PC-9 (cell line): ENCODE results near the gene SYNPR. TPM values are rescaled to one million over a fixed set of nuclear protein-coding genes. Genes with fewer than 3 reads are reported as not detected.

Source experiments
- BruUV-seq: library from RNA; stranded (reverse); fragments of 400-500 nt; replicated peaks from 2 replicates; lab custom pipeline; 2021; lab: Mats Ljungman, UMichigan
- CTCF ChIA-PET: fragments of 300-600 bp; sonication (Branson Sonifier 250); formaldehyde crosslinking; loops from one replicate; lab custom pipeline; 2022; ENCODE audit warnings: antibody characterized with exemption; lab: Charles Lee
- POLR2A ChIA-PET: fragments of 300-600 bp; sonication (Branson Sonifier 250); formaldehyde crosslinking; loops from one replicate; lab custom pipeline; 2022; ENCODE audit warnings: antibody characterized with exemption; ENCODE audit not compliant: unreplicated experiment; lab: Charles Lee
- DNase-seq, 2 experiments: peaks; one replicate each; pipeline versions ENCODE4 v3.0.0 to v3.0.0-alpha.2; 2015 to 2022; ENCODE audit warnings: mixed read lengths in 1 of 2
- H2AFZ ChIP-seq: fragments of 200-600 bp; sonication (generic); 2 replicates; pipeline ENCODE4 v1.8.1; 2017; ENCODE audit warnings: antibody characterized with exemption
- H3F3A ChIP-seq: fragments of 200-600 bp; sonication (generic); 2 replicates; pipeline ENCODE4 v1.8.1; 2017; ENCODE audit warnings: antibody characterized with exemption, mild to moderate bottlenecking, low read depth; ENCODE audit not compliant: insufficient read depth
- H3K27ac ChIP-seq: fragments of 200-600 bp; sonication (generic); 2 replicates; pipeline ENCODE4 v1.6.1; 2016; ENCODE audit warnings: mixed run types
- H3K27me3 ChIP-seq: fragments of 200-600 bp; sonication (generic); 2 replicates; pipeline ENCODE4 v1.6.1; 2016; ENCODE audit warnings: low read depth, mixed run types; ENCODE audit not compliant: insufficient read depth
- H3K36me3 ChIP-seq: fragments of 200-600 bp; sonication (generic); 2 replicates; pipeline ENCODE4 v1.6.1; 2016; ENCODE audit warnings: low read depth, mixed run types
- H3K4me1 ChIP-seq: fragments of 200-600 bp; sonication (generic); replicated peaks from 2 replicates; pipeline ENCODE4 v1.6.1; 2016; ENCODE audit warnings: mixed run types; ENCODE audit not compliant: insufficient read depth
- H3K4me2 ChIP-seq: fragments of 200-600 bp; sonication (generic); 2 replicates; pipeline ENCODE4 v1.6.1; 2017; ENCODE audit warnings: mixed run types
- H3K4me3 ChIP-seq: fragments of 200-600 bp; sonication (generic); 2 replicates; pipeline ENCODE4 v1.6.1; 2016; ENCODE audit warnings: mixed run types
- H3K79me2 ChIP-seq: fragments of 200-600 bp; sonication (generic); 2 replicates; pipeline ENCODE4 v1.6.1; 2017; ENCODE audit warnings: low read depth, mixed run types
- H3K9me2 ChIP-seq: fragments of 200-600 bp; sonication (generic); 2 replicates; pipeline ENCODE4 v1.8.1; 2017; ENCODE audit warnings: mild to moderate bottlenecking; ENCODE audit not compliant: insufficient read depth
- H3K9me3 ChIP-seq: fragments of 200-600 bp; sonication (generic); 2 replicates; pipeline ENCODE4 v1.8.1; 2016; ENCODE audit warnings: low read depth; ENCODE audit not compliant: insufficient read depth
- H4K20me1 ChIP-seq: fragments of 200-600 bp; sonication (generic); 2 replicates; pipeline ENCODE4 v1.8.1; 2017; ENCODE audit not compliant: insufficient read depth
- CTCF ChIP-seq: fragments of 200-600 bp; sonication (generic); conservative IDR thresholded peaks from 2 replicates; pipeline ENCODE4 v1.6.1; 2017; ENCODE audit warnings: mixed run types, antibody characterized with exemption, mild to moderate bottlenecking, moderate library complexity
- EZH2 ChIP-seq: fragments of 200-600 bp; sonication (generic); IDR thresholded peaks from 2 replicates; pipeline ENCODE4 v1.8.0; 2017; ENCODE audit warnings: antibody characterized with exemption, low read depth
- intact Hi-C: fragments of 100-400 bp; cut with micrococcal nuclease; formaldehyde crosslinking; loops from one replicate; pipeline ENCODE4 v1.10.0; 2022; ENCODE audit not compliant: unreplicated experiment
- total RNA-seq: library from RNA; stranded (reverse); gene quantifications from 2 replicates; pipeline ENCODE4 v1.2.3, GENCODE V29; 2021

The SYNPR gene
- total RNA-seq, 1 experiment from 2014 or later: not detected

- ChIA-PET POLR2A (no interaction called here), CTCF (no interaction called here)
- H3K4me2 ChIP-seq: no peak overlapping the region
- TF ChIP-seq CTCF: no peak
- TF ChIP-seq EZH2: no peak
- H3K4me3 ChIP-seq: no peak overlapping the region
- no TSS peak for BruUV-seq
- no peak for DNase-seq
- H4K20me1 ChIP-seq: no peaks in the 10 kb centered on the region
- H3K9me3 ChIP-seq: no peaks in the 10 kb centered on the region
- H3F3A ChIP-seq: no peaks in the 10 kb centered on the region
- H3K4me1 ChIP-seq: no peaks in the 10 kb centered on the region
- no peak overlapping the region for H2AFZ ChIP-seq
- H3K27ac ChIP-seq: no peak overlapping the region
- H3K27me3 ChIP-seq: no peaks in the 10 kb centered on the region
- no peaks in the 10 kb centered on the region for H3K79me2 ChIP-seq
- H3K36me3 ChIP-seq: no peaks in the 10 kb centered on the region
- no peaks in the 10 kb centered on the region for H3K9me2 ChIP-seq
- intact Hi-C loops: no loop called here
Observed at GRCh38 chr3:63324621-63325020, 46.5 kb downstream of the SYNPR start.

GRCh38 chr3:63325386-63325785 is 47.3 kb downstream of the SYNPR start:
- POLR2A ChIA-PET: no interaction called here
- intact Hi-C loops: no loop called here
- CTCF ChIA-PET: no interaction called here

GRCh38 chr3:63328365-63328764 is 50.3 kb downstream of the SYNPR start:
- ChIA-PET CTCF (no interaction called here), POLR2A (no interaction called here)
- Histone ChIP-seq H3K27me3 (no peaks in the 10 kb centered on the region), H2AFZ (no peak overlapping the region), H3F3A (no peaks in the 10 kb centered on the region), H3K36me3 (no peaks in the 10 kb centered on the region), H3K4me1 (no peaks in the 10 kb centered on the region), H3K9me3 (no peaks in the 10 kb centered on the region), H3K4me3 (no peak overlapping the region), H3K27ac (no peak overlapping the region), H3K79me2 (no peaks in the 10 kb centered on the region), H3K4me2 (no peak overlapping the region), H4K20me1 (no peaks in the 10 kb centered on the region), H3K9me2 (no peaks in the 10 kb centered on the region)
- intact Hi-C loops: no loop called here
- no TSS peak for BruUV-seq
- no peak for DNase-seq
- TF ChIP-seq EZH2 (no peak), CTCF (no peak)

More at GRCh38 chr3:63325386-63325785, 47.3 kb downstream of the SYNPR start:
- Histone ChIP-seq H3K27ac (no peak overlapping the region), H3K4me3 (no peak overlapping the region), H2AFZ (no peak overlapping the region), H3K4me1 (no peaks in the 10 kb centered on the region), H3K9me3 (no peaks in the 10 kb centered on the region), H3K36me3 (no peaks in the 10 kb centered on the region), H3K27me3 (no peaks in the 10 kb centered on the region), H3K4me2 (no peak overlapping the region), H4K20me1 (no peaks in the 10 kb centered on the region), H3K79me2 (no peaks in the 10 kb centered on the region), H3F3A (no peaks in the 10 kb centered on the region), H3K9me2 (no peaks in the 10 kb centered on the region)
- DNase-seq: no peak
- no peak for TF ChIP-seq EZH2
- TF ChIP-seq CTCF: no peak
- BruUV-seq: no TSS peak
